Erythroblast (primary cell): ENCODE results near the gene FBXO42.

ENCODE experiments used
- GATA1 ChIP-seq: IDR thresholded peaks from 2 replicates; pipeline ENCODE4 v1.6.1; 2011; ENCODE audit warnings: low read depth, mild to moderate bottlenecking, control low read depth, low read length, moderate library complexity
- POLR2A ChIP-seq: IDR thresholded peaks from 2 replicates; pipeline ENCODE4 v1.6.1; 2011; ENCODE audit warnings: mild to moderate bottlenecking, low read length

- TF ChIP-seq POLR2A (no peak), GATA1 (no peak)
Measured at GRCh38 chr1:16386454-16387113, 34.3 kb upstream of the FBXO42 start.
